HG03060 (cell line): Measurements from ENCODE around the gene HAGHL.
"Not testable (repeated sequence)": the region's sequence is repeated elsewhere in the genome, so short reads cannot be mapped to it uniquely, and the experiment has no call there.

Experiments
- ATAC-seq: cut with Tn5 transposase; IDR thresholded peaks from one replicate; pipeline ENCODE4 v1.9.1; 2021; ENCODE audit warnings: low read depth, moderate number of reproducible peaks; ENCODE audit not compliant: unreplicated experiment

Gene HAGHL

DNA sequence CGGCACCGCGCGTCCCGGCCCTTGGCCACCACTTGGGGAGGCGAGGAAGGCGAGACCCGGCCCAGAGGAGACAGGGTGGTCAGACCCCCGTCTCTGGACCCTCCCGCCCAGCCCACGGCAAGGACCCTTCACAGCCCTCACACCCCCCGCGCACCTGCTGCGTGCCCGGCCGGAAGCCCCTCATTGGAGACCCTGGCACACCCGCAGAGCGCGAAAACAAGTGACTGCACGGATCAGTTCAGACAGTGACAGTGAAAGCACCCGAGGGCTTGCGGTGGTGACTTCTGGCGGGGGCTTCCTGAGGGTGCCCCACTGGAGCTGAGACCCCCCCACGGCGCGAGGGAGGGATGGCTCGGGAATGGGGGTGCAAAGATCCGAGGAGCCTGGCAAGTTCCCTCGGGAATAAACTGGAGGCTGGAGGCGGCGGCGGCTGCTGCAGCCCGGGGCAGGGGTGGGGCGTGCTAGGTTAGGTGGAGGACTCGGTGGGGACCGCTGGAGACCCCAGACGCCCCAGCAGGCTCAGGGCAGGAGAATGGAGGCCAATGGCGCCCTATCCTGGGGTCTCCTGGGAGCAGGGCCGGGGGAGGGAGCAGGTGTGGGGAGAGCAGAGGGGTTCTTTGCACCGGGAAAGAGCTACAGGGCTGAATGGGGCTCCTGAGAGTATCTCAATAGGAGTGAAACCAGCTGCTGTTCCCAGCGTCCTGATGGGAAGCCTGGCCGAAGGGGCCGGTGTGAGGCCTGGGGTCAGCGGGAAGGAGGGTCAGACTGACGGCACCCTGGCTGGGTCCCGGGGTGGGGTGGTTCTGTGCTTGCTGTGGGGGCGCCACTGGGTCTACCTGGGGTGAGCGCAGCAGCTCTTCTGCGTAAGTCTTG lies 20.5 kb upstream of the HAGHL start:
- ATAC-seq = no peak

DNA sequence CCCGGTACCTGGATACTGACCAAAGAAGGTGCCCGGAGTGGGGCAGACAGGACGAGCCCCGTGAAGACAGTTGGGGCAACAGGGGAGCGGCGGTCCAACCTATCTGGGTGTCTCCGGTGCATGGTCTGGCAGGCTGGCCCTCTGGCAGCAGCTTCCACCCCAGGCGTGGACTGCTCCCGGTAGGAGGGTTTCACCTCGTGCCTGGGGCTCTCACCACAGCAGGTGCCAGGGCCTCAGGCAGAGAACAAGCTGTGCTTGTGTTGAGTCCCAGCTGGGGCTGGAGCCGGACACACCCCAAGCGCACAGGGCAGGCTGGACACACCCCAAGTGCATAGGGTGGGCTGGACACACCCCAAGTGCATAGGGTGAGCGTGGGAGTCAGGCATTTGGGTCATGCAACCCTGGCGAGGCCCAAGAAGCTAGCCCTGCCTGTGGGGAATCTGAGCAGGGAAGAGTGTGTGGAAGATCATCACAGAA lies 19.8 kb upstream of the HAGHL start:
- no peak for ATAC-seq

DNA sequence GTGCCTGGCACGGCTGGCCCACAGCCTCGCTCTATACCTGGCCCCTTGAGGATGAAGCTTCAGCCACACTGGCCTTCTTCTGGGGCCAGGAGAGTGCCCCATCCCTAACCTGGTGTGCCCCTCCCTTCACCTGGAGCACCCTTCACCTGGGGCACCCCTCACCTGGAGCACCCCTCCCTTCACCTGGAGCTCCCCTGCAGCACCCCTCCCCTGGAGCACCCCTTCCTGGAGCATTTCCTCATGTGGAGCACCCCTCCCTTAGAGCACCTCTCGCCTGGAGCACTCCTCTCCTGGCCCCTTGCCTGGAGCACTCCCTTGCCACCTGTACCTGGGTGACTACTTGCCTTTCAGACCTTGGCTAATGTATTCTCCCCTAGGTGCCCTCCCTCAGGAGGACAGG lies 18.9 kb upstream of the HAGHL start:
- no peak for ATAC-seq

DNA sequence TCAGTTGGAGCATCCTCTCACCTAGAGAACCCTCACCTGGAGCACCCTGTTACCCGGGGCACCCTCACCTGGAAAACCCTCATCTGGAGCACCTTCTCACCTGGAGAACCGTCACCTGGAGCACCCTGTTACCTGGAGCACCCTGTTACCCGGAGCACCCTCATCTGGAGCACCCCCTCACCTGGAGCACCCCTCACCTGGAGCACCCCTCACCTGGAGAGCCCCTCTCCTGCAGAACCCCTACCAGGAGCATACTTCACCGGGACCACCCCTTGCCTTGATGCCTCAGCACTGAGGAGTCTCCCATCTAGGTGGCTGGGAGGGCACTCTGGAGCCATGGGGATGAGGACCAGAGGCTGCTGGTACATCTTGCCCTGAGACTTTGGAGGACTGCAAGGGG lies 17.9 kb upstream of the HAGHL start:
- no peak for ATAC-seq

DNA sequence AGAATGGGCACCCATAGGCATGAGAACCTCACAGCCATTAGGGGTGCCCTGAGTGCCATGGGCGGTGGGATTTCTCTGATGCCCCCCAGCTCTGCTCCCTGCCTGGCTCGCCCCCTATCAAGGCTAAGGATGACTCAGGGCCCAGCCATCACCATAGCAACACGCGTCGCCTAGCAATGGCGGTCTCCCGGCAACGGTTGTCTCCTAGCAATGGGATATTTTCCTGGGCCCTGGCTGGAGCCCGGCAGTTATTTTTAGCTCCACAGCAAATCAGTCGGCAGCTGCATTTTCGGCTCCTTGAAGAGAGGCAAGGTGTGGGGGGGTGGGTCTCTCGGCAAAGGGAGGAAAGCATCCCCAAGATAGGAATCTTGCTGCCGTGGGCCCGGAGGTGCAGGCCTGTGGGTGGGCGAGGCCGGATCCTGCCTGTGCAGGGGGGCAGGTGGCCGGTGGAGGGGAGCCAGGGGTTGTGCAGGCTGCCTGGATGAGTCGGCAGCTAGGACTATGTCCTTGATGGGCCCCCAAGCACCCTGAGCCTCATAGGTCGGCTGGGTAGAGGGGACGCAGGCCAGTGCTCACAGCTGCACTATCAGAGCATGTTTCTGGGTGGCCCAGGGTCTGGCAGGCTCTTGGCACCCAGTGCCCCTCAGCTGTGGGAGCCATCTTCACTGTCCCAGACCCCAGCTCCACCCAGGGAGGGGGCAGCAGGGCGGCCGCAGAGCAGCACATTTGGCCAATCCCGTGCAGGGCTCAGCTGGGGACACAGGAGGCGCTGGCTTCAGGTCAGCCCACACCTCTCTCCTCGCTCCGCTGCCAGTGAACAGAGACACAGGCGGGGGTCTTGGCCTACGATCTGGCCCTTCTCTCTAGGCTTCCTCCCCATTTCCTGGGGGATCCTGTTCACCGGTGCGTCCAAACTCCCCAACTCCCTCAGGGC lies 17.1 kb upstream of the HAGHL start:
- ATAC-seq = no peak

DNA sequence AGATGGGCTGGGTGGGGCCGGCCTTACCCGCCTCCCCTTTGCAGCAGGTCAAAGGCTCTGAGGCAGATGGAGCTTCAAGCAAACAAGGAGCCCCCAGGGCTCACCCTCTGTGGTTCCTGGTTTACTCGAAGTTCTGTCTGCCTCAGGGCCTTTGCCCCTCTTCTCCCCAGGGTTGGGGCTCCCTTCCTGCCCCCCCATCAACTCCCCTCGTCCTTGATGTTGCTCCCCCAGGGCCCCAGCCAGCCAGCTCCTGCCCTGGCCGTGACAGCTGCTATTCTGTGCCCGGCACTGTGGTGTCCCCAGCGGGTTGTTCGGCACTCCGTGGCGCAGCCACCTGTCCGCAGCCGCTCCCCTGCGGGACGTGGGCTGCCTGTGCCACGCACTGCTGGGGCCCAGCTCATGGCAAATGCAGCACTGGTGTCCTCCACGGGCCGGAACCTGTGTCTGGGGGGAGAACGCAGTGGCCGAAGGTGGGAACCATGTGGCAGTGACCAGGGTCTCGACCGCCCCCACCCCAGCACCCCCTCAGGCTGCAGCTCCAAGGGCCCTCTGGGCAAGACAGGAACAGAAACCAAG lies 16.3 kb upstream of the HAGHL start:
- no peak for ATAC-seq

DNA sequence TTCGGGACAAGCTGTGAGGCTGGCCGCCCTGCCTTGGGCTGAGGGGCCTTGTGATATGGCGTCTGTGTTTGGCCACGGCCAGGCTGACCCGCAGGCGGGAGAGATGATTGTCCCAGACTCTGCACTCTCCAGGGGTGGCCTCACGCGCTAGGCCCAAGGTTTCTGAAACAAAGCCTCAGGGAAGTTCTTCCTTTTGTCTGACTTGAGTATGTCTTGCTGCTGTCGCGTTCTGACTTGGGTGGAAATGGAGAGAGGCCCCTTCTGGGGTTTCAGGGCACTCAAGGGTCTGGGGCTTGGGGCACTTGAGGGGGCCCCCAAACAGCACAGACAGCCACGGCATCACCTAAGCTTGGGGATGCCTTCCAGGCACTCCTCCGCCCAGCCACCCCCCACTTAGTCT lies 15.8 kb upstream of the HAGHL start:
- no peak for ATAC-seq

DNA sequence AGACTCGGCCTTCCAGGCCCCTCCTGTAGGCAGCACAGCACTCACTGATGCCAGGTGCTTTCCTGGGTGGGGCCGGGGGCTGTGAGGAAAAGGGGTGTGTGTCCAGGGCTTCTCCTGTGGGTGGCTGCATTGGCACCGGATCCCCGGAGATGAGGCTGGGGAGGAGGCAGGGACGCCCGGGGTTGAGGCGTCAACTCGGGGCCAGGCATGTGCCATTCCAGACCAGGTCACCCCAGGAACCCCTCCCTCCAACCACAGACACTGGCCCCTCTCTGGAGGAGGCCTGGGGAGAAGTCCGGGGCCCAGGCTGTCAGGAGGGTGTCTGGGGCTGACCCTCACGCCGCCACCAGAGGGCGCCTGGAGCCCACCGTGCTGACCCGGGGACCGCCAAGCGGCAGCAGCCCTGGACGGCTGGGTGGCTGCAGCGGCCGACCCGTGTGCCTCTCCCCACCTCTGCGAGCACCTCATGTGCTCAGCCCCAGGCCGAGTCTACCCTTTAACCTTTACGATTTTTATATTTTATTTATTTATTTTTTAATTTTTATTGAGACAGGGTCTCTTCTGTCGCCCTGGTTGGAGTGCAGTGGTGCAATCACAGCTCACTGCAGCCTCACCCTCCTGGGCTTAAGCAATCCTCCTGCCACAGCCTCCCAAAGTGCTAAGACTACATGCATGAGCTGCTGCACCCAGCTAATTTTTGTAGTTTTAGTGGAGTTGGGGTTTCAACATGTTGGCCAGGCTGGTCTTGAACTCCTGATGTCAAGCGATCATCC lies 15.2 kb upstream of the HAGHL start:
- ATAC-seq = no peak

DNA sequence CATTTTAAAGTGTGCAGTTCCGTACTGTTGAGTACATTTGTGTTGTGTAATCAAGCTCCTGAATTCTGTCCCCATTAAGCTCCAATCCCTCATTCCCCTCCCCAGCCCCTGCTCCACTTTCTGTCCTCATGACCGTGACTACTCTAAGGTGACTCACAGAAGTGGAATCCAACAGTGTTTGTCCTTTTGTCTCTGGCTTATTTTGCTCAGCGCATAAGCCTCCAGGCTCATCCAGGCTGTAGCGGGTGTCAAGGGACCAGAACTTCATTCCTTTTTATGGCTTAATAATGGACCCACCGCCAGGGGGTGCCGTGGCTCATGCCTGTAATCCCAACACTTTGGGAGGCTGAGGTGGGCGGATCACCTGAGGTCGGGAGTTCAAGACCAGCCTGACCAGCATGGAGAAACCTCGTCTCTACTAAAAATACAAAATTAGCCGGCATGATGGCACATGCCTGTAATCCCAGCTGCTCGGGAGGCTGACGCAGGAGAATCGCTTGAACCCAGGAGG lies 14.1 kb upstream of the HAGHL start:
- ATAC-seq = not testable (repeated sequence)

DNA sequence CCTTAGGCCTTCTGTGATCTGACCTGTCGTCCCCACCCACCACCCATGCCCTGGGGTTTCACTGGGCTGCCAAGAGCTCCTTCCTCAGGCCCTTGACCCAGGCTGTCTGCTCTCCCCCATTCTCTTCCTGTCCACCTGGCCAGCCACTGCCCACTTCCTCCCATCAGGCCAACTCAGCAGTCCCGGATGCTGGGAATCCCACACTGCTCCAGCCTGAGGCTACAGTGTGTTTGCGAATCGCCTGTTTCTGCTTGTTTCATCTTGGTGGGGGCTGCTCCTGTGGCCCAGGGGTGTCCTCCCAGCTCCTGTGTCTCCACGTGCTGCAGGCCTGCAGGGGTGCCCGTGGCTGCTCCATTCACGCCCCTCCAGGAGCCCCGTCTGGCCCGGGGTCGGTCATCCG lies 12.8 kb upstream of the HAGHL start:
- no peak for ATAC-seq

DNA sequence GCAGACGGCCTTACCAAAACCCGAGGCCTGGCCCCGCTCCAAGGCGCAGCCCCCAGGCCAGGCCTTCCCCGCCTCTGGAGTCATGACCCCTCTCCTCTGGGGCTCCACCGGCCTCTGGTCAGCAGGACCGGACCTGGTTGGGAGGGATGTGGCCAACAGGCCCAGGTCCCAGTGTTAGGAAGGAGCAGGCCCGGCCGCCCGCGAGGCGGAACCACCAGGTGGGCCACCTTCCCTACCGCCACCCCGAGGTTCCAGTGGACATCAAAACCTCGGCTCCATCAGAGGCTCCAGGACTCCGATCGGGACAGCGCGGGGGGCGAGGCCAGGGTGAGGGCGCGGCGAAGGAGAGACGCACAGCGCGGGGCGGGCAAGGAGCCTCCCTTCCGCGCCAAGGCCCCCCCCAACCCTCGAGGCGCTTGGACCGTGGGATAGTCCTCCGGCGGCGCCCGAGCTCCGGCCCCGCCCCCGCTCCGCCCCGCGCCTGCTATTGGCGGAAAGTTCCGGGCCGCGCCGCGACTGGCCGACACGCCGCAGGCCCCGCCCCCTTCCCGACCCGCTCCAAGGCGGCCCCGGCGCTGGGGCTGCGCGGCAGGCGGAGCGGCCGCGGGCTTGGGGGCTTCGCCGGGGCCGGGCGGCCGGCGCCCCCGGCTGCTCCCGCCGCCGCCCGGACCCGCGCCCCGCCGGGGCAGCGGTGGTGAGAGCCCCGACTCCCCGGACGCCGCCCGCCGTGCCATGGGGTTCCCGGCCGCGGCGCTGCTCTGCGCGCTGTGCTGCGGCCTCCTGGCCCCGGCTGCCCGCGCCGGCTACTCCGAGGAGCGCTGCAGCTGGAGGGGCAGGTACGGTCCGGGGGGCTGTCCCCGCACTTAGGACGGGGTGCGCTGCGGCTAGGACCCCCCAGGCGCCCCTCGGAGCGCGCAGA lies 12.1 kb upstream of the HAGHL start, which contains the start of gene METRN:
Gene METRN, plus strand, starts transcription at position 561 of the 919 bp plus-strand sequence. Its CDS starts 172 bp downstream, at position 733.
- no peak for ATAC-seq

DNA sequence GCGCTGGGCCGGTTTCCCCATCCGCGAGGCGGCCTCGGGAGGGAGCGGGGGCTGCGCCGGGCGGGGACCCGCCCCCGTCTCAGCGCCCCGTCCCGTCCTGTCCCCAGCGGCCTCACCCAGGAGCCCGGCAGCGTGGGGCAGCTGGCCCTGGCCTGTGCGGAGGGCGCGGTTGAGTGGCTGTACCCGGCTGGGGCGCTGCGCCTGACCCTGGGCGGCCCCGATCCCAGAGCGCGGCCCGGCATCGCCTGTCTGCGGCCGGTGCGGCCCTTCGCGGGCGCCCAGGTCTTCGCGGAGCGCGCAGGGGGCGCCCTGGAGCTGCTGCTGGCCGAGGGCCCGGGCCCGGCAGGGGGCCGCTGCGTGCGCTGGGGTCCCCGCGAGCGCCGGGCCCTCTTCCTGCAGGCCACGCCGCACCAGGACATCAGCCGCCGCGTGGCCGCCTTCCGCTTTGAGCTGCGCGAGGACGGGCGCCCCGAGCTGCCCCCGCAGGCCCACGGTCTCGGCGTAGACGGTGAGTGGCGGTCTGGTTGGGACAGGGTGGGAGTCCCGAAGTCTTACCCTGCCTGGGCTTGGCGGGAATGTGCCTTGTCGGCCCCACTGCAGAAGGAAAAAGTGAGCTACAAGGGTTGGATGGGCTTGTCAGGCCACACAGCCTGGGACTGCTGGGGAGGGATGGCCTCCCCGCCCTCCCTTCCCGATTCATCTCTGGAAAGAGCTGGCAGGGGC lies 11.3 kb upstream of the HAGHL start:
- ATAC-seq = no peak

DNA sequence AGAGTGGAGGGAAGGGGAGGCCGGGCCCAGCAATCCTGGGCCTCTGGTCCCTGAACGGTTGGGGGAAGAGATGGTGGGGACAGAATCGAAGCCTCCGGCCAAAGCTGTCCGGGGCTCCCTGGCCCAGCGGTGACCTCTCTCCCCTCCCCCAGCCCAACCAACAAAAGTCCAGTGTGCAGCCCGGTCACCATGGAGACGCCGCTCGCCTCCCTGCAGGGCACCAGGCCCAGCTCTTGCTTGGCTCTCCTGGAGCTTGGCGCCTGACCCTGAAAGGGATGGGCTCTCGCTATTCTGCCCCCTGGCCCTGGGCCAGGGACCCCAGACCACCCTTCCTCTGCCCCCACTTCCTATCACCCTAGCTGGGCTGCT lies 10.7 kb upstream of the HAGHL start:
- ATAC-seq = no peak

DNA sequence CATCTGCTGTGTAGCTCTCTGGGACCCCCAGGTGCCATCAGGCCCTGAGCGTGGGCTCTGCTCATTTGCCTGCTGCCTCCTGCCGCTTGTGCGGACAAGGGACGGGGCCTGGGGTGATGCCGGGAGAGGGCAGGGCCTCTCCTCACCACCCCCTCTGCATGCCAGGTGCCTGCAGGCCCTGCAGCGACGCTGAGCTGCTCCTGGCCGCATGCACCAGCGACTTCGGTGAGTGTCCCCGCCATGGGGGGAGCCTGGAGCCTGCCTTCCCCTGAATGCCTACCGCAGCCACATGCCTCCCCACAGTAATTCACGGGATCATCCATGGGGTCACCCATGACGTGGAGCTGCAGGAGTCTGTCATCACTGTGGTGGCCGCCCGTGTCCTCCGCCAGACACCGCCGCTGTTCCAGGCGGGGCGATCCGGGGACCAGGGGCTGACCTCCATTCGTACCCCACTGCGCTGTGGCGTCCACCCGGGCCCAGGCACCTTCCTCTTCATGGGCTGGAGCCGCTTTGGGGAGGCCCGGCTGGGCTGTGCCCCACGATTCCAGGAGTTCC lies 10.1 kb upstream of the HAGHL start:
- ATAC-seq = no peak

DNA sequence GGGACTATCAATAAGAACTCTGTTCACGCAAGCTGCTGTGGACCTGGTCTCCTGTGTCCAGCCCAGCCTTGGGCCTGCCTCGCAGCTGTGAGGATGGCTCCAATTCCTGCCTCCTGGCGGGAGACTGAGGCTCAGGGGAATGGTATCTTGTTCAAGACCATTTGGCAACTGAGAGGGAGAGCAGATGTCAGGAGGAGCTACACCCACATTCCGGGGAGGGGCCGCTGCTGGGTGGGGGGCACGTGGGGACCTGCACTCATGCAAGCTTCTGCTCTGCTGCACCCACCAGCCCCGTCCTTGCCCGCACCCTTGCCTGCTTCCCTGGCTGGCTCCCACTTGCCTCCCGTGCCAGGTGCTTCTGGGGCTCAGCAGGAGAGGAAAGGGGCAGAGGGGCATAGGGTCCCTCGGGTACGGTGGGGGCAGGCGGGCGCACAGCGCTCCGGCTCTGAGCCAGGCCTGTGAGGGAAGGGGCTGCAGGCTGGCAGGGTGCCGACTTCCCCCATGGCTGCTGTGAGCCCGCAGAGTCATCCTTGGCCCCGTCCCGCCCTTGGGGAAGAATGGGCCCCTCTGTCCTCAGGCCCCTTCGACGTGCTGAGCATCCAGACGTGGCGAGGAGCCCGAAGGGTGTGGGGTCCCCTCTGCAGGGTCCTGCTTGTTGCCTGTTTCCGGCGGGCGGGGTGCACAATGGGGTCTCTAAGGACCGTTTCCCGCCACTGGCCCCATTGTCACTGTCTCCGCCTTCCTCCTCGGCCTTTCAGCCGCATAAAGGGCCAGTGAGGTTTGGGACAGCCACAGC lies 9.3 kb upstream of the HAGHL start:
- no peak for ATAC-seq

DNA sequence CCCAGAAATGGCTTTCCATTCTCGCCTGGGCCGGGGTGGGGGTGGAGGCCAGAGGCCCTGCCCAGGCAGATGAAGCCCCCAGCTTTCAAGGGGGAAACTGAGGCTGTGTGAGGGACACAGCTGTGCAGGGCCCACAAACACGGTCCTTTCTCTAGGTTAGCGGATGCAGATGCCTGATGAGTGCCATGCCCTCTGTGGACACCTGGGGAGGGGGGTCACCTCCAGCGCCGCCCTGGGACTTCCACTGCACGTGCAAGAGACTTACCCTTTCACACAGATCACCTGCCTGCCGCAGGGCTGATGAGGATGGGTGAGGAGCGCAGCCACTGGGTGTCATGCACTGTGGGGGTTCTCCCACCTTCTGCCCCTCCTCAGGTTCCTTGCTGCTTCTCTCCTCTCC lies 8.5 kb upstream of the HAGHL start:
- no peak for ATAC-seq

DNA sequence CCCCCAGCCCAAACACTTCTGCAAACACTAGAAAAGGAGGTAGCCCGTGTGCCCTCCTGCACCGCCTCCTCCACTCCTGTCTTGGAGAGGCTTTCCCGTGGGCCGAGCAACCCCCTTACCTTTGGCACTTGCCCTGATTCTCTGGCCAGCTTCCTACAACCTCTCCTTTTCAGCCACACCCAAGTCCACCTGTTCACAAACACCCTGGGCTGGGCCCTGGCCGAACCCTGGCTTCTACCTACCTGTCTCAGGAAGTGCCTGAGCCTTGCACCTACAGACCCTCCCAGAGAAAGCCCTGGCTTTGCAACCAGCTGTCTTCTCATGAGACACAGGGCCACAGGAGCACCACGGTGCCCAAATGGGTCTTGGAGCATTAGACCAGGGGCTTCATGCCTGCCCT lies 8.0 kb upstream of the HAGHL start:
- no peak for ATAC-seq
